ENCODE measurements around the gene MTTP. TPM values are rescaled to one million over a fixed set of nuclear protein-coding genes. Genes with fewer than 3 reads are reported as not detected.
"Not testable (repeated sequence)": the region's sequence is repeated elsewhere in the genome, so short reads cannot be mapped to it uniquely, and the experiment has no call there.

MTTP gene
- total RNA-seq = 0.07 and 0.08 TPM in 2 replicates

DNA sequence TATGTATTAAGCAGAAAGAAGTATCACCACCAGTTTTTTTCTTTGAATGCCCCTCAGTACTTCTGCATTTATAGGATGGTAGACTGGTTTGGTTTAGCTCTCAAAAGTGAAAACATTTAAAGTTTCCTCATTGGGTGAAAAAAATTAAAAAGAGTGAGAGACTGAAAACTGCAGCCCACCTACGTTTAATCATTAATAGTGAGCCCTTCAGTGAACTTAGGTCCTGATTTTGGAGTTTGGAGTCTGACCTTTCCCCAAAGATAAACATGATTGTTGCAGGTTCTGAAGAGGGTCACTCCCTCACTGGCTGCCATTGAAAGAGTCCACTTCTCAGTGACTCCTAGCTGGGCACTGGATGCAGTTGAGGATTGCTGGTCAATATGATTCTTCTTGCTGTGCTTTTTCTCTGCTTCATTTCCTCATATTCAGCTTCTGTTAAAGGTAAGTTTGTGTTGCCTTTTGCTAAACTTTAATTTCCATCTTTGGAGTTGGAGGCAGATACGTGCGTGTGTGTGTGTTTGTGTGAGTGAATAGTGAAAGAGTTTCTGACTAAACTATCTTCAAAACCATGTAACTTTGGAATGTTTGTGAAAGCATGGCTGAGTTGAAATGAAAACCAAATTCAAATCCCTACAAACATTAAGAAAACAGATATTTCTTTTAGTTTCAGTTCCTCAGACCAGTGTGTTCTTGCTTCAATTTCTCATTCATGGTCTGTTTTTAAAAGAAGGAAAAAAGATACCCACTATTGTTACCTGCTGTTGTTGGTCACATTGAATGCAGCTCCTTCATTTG is at the start of gene MTTP:
MTTP (plus strand) TSS at position 295 of the 795 bp plus-strand sequence; CDS start at position 381, 86 bp downstream.
- H3K36me3 ChIP-seq (ENCODE audit: control insufficient read depth, insufficient read depth, low read length) = no peaks in the 10 kb centered on the region
- no peaks in the 10 kb centered on the region for H3K27me3 ChIP-seq (ENCODE audit: control insufficient read depth, insufficient read depth, low read length)
- TF ChIP-seq, protein P1, sequence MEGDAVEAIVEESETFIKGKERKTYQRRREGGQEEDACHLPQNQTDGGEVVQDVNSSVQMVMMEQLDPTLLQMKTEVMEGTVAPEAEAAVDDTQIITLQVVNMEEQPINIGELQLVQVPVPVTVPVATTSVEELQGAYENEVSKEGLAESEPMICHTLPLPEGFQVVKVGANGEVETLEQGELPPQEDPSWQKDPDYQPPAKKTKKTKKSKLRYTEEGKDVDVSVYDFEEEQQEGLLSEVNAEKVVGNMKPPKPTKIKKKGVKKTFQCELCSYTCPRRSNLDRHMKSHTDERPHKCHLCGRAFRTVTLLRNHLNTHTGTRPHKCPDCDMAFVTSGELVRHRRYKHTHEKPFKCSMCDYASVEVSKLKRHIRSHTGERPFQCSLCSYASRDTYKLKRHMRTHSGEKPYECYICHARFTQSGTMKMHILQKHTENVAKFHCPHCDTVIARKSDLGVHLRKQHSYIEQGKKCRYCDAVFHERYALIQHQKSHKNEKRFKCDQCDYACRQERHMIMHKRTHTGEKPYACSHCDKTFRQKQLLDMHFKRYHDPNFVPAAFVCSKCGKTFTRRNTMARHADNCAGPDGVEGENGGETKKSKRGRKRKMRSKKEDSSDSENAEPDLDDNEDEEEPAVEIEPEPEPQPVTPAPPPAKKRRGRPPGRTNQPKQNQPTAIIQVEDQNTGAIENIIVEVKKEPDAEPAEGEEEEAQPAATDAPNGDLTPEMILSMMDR (IDR thresholded peaks at IDR 0.05; ENCODE audit: insufficient read depth, low read length, poor library complexity, severe bottlenecking) = no peak
- H3K4me3 ChIP-seq (ENCODE audit: low read depth, low read length) = no peak within 1 kb of the TSS
- no peak for DNase-seq (ENCODE audit: low read depth)

DNA sequence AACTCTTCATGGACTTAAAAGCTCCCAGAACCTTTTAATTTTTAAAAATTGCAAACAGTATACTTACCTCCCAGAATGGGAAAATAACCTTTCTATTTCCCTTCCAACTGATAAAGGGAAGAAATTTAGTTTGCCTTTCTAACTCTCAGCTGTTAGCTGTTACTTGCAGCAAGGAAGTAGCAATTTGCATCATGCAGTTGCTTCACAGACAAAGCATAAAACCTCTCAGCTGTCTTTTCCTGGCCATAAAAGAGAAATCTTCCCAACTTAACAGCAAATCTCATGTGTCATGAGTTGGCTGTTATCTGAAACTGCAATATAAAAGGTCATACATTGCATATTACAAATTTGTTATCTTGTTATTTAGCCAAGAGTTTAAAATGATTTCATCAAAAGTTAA is 45.4 kb upstream of the MTTP start:
- Histone ChIP-seq H3K27me3 (ENCODE audit: control insufficient read depth, insufficient read depth, low read length) (no peaks in the 10 kb centered on the region), H3K4me3 (ENCODE audit: low read depth, low read length) (no peak overlapping the region), H3K36me3 (ENCODE audit: control insufficient read depth, insufficient read depth, low read length) (no peaks in the 10 kb centered on the region)
- DNase-seq (ENCODE audit: low read depth) = no peak
- TF ChIP-seq, protein P1 (IDR thresholded peaks at IDR 0.05; ENCODE audit: insufficient read depth, low read length, poor library complexity, severe bottlenecking) = no peak

DNA sequence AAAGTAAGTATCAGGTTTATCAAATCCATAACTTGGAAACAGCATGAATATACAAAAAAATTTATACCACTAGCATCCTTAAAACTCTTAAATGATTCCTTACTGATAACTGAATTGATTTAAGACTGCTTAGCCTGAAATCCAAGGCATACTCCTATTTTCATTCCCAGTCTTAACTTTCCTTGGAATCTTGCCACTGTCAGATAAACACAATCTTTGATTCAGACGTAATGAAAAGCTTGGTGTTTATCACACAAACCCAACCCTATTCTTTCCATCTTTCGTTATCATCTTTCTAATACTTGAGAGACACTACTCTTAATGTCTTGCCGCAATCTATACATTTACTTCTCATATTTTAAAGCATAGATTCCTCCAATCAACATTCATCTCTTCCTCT is 44.7 kb upstream of the MTTP start:
- Histone ChIP-seq H3K27me3 (ENCODE audit: control insufficient read depth, insufficient read depth, low read length) (no peaks in the 10 kb centered on the region), H3K4me3 (ENCODE audit: low read depth, low read length) (no peak overlapping the region), H3K36me3 (ENCODE audit: control insufficient read depth, insufficient read depth, low read length) (no peaks in the 10 kb centered on the region)
- DNase-seq (ENCODE audit: low read depth) = no peak
- TF ChIP-seq, protein P1 (IDR thresholded peaks at IDR 0.05; ENCODE audit: insufficient read depth, low read length, poor library complexity, severe bottlenecking) = no peak

DNA sequence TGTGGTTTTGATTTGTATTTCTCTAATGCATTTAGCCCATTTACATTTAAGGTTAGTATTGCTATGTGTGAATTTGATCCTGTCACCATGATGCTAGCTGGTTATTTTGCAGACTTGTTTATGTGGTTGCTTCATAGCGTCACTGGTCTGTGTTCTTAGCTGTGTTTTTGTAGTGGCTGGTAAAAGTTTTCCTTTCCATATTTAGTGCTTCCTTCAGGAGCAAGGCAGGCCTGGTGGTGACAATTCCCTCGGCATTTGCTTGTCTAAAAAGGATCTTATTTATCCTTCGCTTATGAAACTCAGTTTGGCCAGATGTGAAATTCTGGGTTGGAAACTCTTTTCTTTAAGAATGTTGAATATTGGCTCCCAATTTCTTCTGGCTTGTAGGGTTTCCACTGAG is 39.9 kb upstream of the MTTP start:
- not testable (repeated sequence) for H3K36me3 ChIP-seq (ENCODE audit: control insufficient read depth, insufficient read depth, low read length); H3K4me3 ChIP-seq (ENCODE audit: low read depth, low read length); H3K27me3 ChIP-seq (ENCODE audit: control insufficient read depth, insufficient read depth, low read length); DNase-seq (ENCODE audit: low read depth)

DNA sequence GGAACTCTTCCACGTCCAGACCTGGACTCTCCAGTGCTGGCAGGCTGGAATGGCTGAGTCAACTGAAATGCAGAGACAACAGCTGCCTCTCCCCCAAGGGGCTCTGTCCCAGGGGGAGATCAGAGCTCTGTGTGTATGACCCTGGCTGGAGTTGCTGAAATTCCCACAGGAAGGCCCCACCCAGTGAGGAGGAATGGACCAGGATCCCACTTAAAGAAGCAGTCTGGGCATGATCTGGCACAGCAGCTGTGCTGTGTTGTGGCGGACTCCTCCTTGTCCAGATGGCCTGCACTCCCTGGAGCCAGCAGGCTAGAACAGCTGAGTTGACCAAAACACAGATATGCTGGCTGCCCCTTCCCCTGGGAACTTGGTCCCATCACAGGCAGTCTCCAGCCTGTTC is 38.4 kb upstream of the MTTP start:
- DNase-seq (ENCODE audit: low read depth) = no peak
- Histone ChIP-seq H3K36me3 (ENCODE audit: control insufficient read depth, insufficient read depth, low read length) (no peaks in the 10 kb centered on the region), H3K4me3 (ENCODE audit: low read depth, low read length) (no peak overlapping the region), H3K27me3 (ENCODE audit: control insufficient read depth, insufficient read depth, low read length) (no peaks in the 10 kb centered on the region)
- TF ChIP-seq, protein P1 (IDR thresholded peaks at IDR 0.05; ENCODE audit: insufficient read depth, low read length, poor library complexity, severe bottlenecking) = no peak

DNA sequence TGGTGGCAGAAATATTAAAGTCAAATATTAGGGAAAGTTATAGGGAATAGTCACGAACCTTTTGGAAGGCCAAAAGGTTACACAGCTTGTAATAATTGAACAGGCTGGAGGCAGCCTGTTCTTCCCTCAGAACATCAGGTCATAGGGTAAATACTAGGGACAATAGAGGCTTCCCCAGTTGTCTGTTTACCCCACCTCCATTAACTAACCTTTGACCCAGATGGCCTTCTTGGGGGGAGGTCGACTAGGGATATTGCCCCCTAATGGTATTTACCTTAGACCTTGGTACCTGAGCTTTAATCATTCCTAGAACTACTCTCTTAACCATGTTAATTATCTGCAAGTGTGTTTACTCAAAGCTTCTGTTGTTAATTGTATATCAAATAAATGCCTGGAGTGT is 37.8 kb upstream of the MTTP start:
- H3K27me3 ChIP-seq (ENCODE audit: control insufficient read depth, insufficient read depth, low read length) = no peaks in the 10 kb centered on the region
- no peak for DNase-seq (ENCODE audit: low read depth)
- no peak overlapping the region for H3K4me3 ChIP-seq (ENCODE audit: low read depth, low read length)
- TF ChIP-seq, protein P1 (IDR thresholded peaks at IDR 0.05; ENCODE audit: insufficient read depth, low read length, poor library complexity, severe bottlenecking) = no peak
- H3K36me3 ChIP-seq (ENCODE audit: control insufficient read depth, insufficient read depth, low read length) = no peaks in the 10 kb centered on the region

All from kidney epithelial cell (primary cell).